Airway epithelial cell (primary cell): ENCODE measurements around the gene DNAJB5. TPM values are rescaled to one million over a fixed set of nuclear protein-coding genes. Genes with fewer than 3 reads are reported as not detected.

ENCODE experiments used
- total RNA-seq: library from RNA; depleted of rRNA; stranded (reverse); fragments of >200 nt; gene quantifications from 2 replicates; pipeline ENCODE4 v1.2.3, GENCODE V29; 2015

DNAJB5 gene
- total RNA-seq: 17.1 and 20.7 TPM in 2 replicates

GRCh38 chr9:34989003-34989945 lies at the start of gene DNAJB5:
DNAJB5 (plus strand) TSS chr9:34989745; CDS start chr9:34990631, 886 bp downstream.

DNA sequence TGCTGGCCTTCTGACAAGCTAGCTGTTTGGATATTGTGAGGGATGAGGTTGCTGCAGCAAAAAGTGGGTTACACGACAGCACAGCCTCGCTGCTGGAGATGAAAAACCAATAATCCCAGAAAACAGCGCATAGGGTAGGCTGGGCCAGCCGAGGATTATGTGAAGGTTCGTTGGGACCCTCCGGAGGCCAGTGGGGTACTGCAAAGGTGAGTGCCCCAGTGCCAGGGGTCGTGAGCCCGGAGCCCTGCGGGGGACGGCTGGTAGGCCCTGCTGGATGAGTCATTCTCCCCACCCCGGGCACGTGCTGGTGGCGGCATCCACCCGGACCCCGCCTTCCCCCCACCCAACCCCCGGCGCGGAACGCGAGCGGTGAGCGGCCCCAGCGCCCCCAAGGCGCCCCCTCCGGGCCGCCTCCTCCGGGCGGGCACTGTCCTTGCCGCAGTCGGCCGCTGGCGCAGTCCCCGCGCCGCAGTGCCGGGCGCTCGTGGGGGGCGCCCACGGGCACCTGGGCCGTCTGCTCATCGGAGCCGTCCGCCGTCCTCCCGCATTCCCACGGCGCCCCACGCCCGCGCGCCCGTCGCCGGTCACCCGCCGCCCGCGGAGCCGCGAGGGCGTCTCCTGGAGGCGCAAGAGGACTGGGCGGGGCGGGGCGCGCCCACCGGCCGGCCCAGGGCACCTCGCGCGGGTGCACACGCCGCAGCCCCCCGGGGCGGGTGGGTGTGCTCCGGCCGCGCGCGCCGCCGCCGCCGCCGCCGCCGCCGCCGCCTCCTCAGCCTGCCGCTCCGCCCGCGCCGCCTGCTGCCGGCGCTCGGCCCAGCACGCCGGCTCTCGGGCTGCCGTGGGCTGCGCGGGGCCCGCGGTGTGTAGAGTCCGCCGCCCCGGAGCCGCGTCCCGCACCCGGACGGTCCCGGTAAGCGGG lies 31.8 kb upstream of the DNAJB5 start, which contains the start of gene PHF24:
Gene PHF24 (plus strand): TSS at position 794 of the 919 bp plus-strand sequence. CDS start 13,014 bp downstream, outside the sequence.

Other genes with a start within 250 kb of the DNAJB5 start
- gene PHF24, start 31.5 kb upstream of the DNAJB5 start, total RNA-seq: under 0.01 and 0.23 TPM in 2 replicates
- gene VCP, start 82.9 kb downstream of the DNAJB5 start, total RNA-seq: 272 and 305 TPM in 2 replicates
- 22.7 and 24.9 TPM in 2 replicates for gene FANCG, start 90.2 kb downstream of the DNAJB5 start, total RNA-seq
- 24.5 and 29.1 TPM in 2 replicates for gene PIGO, start 106.8 kb downstream of the DNAJB5 start, total RNA-seq
- 214 and 230 TPM in 2 replicates for gene STOML2, start 113.4 kb downstream of the DNAJB5 start, total RNA-seq
- gene ATOSB, start 126.1 kb downstream of the DNAJB5 start, total RNA-seq: 31.8 and 38.5 TPM in 2 replicates
- 10.9 and 14.9 TPM in 2 replicates for gene UNC13B, start 172.3 kb downstream of the DNAJB5 start, total RNA-seq